Gastroesophageal sphincter (tissue), 3 donors: ENCODE measurements around the gene ZFYVE26.

ENCODE experiments used
- EP300 ChIP-seq: sonication (generic); formaldehyde crosslinking; IDR thresholded peaks from one replicate; pipeline ENCODE4 v1.6.1; 2017; ENCODE audit warnings: antibody characterized with exemption, mild to moderate bottlenecking
- POLR2A ChIP-seq, 2 donors: fragments of 450-650 bp; IDR thresholded peaks; one replicate each; pipeline ENCODE4 v1.6.1; 2017; ENCODE audit warnings: antibody characterized with exemption in 2 of 2, mild to moderate bottlenecking in 2 of 2, moderate library complexity in 1 of 2
- POLR2AphosphoS5 ChIP-seq: sonication (generic); formaldehyde crosslinking; IDR thresholded peaks from one replicate; pipeline ENCODE4 v1.6.1; 2017; ENCODE audit warnings: antibody characterized with exemption
- TF ChIP-seq, protein P1 (sequence below), 4 experiments: fragments of 200-600 bp in 2 of 4; fragments of 450-650 bp in 2 of 4; sonication (generic) in 1 of 4; IDR thresholded peaks; one replicate each; pipeline ENCODE4 v1.5.1; 2017 to 2019; ENCODE audit warnings: antibody characterized with exemption in 4 of 4, mild to moderate bottlenecking in 2 of 4, moderate library complexity in 2 of 4

- TF ChIP-seq, protein P1, sequence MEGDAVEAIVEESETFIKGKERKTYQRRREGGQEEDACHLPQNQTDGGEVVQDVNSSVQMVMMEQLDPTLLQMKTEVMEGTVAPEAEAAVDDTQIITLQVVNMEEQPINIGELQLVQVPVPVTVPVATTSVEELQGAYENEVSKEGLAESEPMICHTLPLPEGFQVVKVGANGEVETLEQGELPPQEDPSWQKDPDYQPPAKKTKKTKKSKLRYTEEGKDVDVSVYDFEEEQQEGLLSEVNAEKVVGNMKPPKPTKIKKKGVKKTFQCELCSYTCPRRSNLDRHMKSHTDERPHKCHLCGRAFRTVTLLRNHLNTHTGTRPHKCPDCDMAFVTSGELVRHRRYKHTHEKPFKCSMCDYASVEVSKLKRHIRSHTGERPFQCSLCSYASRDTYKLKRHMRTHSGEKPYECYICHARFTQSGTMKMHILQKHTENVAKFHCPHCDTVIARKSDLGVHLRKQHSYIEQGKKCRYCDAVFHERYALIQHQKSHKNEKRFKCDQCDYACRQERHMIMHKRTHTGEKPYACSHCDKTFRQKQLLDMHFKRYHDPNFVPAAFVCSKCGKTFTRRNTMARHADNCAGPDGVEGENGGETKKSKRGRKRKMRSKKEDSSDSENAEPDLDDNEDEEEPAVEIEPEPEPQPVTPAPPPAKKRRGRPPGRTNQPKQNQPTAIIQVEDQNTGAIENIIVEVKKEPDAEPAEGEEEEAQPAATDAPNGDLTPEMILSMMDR (IDR thresholded peaks at IDR 0.05), result no peak
- no peak for TF ChIP-seq POLR2A (IDR thresholded peaks at IDR 0.05)
- no peak for TF ChIP-seq POLR2AphosphoS5
- TF ChIP-seq EP300, result no peak
Measured at GRCh38 chr14:67727361-67727760, 89.0 kb downstream of the ZFYVE26 start.
